Measurements from ENCODE around the gene ST6GAL2. TPM values are rescaled to one million over a fixed set of nuclear protein-coding genes. Genes with fewer than 3 reads are reported as not detected.

The ST6GAL2 gene
- total RNA-seq, 1 donor from 2014 or later: 2.5 TPM

GRCh38 chr2:106851881-106852501 is 34.0 kb downstream of the ST6GAL2 start:
- DNase-seq: no peak
- H3K36me3 ChIP-seq: no peaks in the 10 kb centered on the region
- H3K4me1 ChIP-seq: no peaks in the 10 kb centered on the region
- no peak for TF ChIP-seq CTCF (IDR thresholded peaks at IDR 0.05)
- H3K27me3 ChIP-seq: no peaks in the 10 kb centered on the region
- no peaks in the 10 kb centered on the region for H3K9me3 ChIP-seq
- H3K27ac ChIP-seq: no peak overlapping the region
- ATAC-seq: no peak
- H3K4me3 ChIP-seq: no peak overlapping the region
- intact Hi-C loops (cut with DNase I): no loop called here

- DNase-seq (no peak), ATAC-seq (no peak)
- Histone ChIP-seq H3K4me1 (no peaks in the 10 kb centered on the region), H3K27ac (no peak overlapping the region), H3K36me3 (no peaks in the 10 kb centered on the region), H3K9me3 (no peaks in the 10 kb centered on the region), H3K4me3 (no peak overlapping the region), H3K27me3 (no peaks in the 10 kb centered on the region)
- TF ChIP-seq CTCF (IDR thresholded peaks at IDR 0.05): no peak
- intact Hi-C loops (cut with DNase I): no loop called here
Observed at GRCh38 chr2:106851087-106851874, 34.7 kb downstream of the ST6GAL2 start.

GRCh38 chr2:106849253-106849652 is 36.7 kb downstream of the ST6GAL2 start:
- Histone ChIP-seq H3K27me3 (no peaks in the 10 kb centered on the region), H3K36me3 (no peaks in the 10 kb centered on the region), H3K9me3 (no peaks in the 10 kb centered on the region), H3K4me1 (no peaks in the 10 kb centered on the region), H3K4me3 (no peak overlapping the region), H3K27ac (no peak overlapping the region)
- DNase-seq (no peak), ATAC-seq (no peak)
- TF ChIP-seq CTCF (IDR thresholded peaks at IDR 0.05): no peak
- intact Hi-C loops (cut with DNase I): no loop called here

GRCh38 chr2:106847366-106847765 is 38.6 kb downstream of the ST6GAL2 start:
- Histone ChIP-seq H3K36me3 (no peaks in the 10 kb centered on the region), H3K4me3 (no peak overlapping the region), H3K4me1 (no peaks in the 10 kb centered on the region), H3K27ac (no peak overlapping the region), H3K27me3 (no peaks in the 10 kb centered on the region), H3K9me3 (no peaks in the 10 kb centered on the region)
- DNase-seq: no peak
- ATAC-seq: no peak
- no peak for TF ChIP-seq CTCF (IDR thresholded peaks at IDR 0.05)
- intact Hi-C loops (cut with DNase I): no loop called here

- H3K4me3 ChIP-seq: no peak overlapping the region
- H3K36me3 ChIP-seq: no peaks in the 10 kb centered on the region
- TF ChIP-seq CTCF (IDR thresholded peaks at IDR 0.05): no peak
- no peaks in the 10 kb centered on the region for H3K9me3 ChIP-seq
- H3K4me1 ChIP-seq: no peaks in the 10 kb centered on the region
- H3K27ac ChIP-seq: no peak overlapping the region
- no peaks in the 10 kb centered on the region for H3K27me3 ChIP-seq
- DNase-seq (no peak), ATAC-seq (no peak)
- intact Hi-C loops (cut with DNase I): no loop called here
Observed at GRCh38 chr2:106845716-106846115, 40.3 kb downstream of the ST6GAL2 start.

All from upper lobe of right lung (tissue), 1 donor.